ENCODE measurements around the gene ABHD17B.

Gene ABHD17B

DNA sequence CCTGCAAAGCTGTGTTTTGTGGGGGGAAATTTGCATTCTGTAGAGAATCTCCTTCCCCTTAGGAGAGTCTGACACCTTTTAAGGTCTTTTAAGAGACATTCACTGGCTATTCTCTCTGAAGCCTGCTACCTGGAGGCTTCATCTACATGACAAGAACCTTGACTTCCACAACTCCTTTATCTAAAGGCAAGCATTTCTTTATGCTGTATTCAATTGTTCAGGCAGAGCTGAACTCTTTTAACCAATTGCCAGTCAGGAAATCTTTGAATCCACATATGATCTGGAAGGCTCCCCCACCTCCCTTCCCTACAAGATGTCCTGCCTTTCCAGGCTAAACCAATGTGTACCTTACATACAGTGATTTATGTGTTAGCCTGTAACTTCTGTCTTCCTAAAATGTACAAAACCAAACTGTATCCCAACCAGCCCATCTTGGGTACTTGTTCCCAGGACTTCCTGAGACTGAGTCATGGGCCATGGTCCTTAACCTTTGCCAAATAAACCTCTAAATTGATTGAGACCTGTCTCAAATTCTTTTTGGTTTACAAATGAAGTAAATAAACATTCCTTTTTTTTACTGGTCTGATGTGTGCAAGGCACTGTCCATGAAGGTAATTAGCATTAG is 10.3 kb upstream of the ABHD17B start:
- DNase-seq (ENCODE audit: low read depth), result no peak
- TF ChIP-seq MYC (IDR thresholded peaks at IDR 0.05; ENCODE audit: low read depth, low read length) (no peak), POLR2A (IDR thresholded peaks at IDR 0.05; ENCODE audit: extremely low read depth, insufficient read length) (no peak)
- TF ChIP-seq, protein P1, sequence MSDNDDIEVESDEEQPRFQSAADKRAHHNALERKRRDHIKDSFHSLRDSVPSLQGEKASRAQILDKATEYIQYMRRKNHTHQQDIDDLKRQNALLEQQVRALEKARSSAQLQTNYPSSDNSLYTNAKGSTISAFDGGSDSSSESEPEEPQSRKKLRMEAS (IDR thresholded peaks at IDR 0.05; ENCODE audit: low read depth, low read length), result no peak
- TF ChIP-seq, protein P2, sequence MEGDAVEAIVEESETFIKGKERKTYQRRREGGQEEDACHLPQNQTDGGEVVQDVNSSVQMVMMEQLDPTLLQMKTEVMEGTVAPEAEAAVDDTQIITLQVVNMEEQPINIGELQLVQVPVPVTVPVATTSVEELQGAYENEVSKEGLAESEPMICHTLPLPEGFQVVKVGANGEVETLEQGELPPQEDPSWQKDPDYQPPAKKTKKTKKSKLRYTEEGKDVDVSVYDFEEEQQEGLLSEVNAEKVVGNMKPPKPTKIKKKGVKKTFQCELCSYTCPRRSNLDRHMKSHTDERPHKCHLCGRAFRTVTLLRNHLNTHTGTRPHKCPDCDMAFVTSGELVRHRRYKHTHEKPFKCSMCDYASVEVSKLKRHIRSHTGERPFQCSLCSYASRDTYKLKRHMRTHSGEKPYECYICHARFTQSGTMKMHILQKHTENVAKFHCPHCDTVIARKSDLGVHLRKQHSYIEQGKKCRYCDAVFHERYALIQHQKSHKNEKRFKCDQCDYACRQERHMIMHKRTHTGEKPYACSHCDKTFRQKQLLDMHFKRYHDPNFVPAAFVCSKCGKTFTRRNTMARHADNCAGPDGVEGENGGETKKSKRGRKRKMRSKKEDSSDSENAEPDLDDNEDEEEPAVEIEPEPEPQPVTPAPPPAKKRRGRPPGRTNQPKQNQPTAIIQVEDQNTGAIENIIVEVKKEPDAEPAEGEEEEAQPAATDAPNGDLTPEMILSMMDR (IDR thresholded peaks at IDR 0.05; ENCODE audit: low read depth, low read length), result no peak
- H3K4me3 ChIP-seq (ENCODE audit: low read depth, low read length), result no peak overlapping the region

DNA sequence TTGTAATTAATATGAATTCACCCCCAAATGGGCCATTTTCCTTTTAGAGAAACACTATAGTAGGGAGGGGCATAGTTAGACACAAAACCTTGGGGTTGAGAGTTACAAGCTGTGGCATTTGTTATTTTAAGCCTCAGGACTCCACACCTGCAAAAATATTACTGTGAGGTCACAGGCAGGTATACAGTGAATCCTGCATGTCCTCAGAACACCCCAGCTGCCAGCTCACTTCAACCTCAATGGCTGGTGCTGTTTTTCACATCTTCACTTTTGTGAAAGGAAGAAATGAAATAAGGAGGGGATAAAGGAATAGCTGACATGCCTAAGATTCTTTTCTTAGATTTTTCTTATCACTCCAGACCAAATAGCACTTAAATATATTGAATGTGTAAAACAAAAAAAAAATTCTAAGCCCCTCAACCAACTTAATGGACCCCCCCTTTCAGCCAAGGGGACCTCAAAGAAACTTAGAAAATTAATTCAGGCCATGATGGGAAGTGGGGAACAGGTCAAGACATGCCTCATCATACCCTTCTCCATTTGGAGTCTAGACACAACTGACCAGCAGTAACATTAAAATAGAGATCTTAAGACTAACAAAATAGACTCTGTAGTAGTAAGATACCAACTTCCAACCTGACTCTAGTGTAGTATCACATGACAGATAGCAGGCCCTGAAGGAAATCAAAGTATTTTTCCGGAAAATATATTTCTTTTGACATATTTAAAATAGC is 9.6 kb upstream of the ABHD17B start:
- TF ChIP-seq, protein P2 (IDR thresholded peaks at IDR 0.05; ENCODE audit: low read depth, low read length), result no peak
- no peak for TF ChIP-seq POLR2A (IDR thresholded peaks at IDR 0.05; ENCODE audit: extremely low read depth, insufficient read length)
- TF ChIP-seq MYC (IDR thresholded peaks at IDR 0.05; ENCODE audit: low read depth, low read length), result no peak
- TF ChIP-seq, protein P1 (IDR thresholded peaks at IDR 0.05; ENCODE audit: low read depth, low read length), result no peak
- DNase-seq (ENCODE audit: low read depth), result no peak
- no peak overlapping the region for H3K4me3 ChIP-seq (ENCODE audit: low read depth, low read length)

DNA sequence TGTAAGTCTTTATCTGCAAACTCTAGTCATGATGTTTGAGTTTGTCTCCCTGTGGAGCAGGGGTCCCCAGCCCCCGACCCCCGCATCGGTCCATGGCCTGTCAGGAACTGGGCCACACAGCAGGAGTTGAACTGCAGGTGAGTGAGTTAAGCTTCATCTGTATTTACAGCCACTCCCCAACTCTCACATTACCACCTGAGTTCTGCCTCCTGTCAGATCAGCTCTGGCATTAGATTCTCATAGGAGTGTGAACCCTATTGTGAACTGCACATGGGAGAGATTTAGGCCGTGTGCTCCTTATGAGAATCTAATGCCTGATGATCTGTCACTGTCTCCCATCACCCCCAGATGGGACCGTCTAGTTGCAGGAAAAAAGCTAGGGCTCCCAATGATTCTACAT is 7.4 kb upstream of the ABHD17B start:
- H3K4me3 ChIP-seq (ENCODE audit: low read depth, low read length), result no peak overlapping the region
- no peak for TF ChIP-seq MYC (IDR thresholded peaks at IDR 0.05; ENCODE audit: low read depth, low read length)
- TF ChIP-seq, protein P2 (IDR thresholded peaks at IDR 0.05; ENCODE audit: low read depth, low read length), result no peak
- TF ChIP-seq POLR2A (IDR thresholded peaks at IDR 0.05; ENCODE audit: extremely low read depth, insufficient read length), result no peak
- TF ChIP-seq, protein P1 (IDR thresholded peaks at IDR 0.05; ENCODE audit: low read depth, low read length), result no peak
- no peak for DNase-seq (ENCODE audit: low read depth)

DNA sequence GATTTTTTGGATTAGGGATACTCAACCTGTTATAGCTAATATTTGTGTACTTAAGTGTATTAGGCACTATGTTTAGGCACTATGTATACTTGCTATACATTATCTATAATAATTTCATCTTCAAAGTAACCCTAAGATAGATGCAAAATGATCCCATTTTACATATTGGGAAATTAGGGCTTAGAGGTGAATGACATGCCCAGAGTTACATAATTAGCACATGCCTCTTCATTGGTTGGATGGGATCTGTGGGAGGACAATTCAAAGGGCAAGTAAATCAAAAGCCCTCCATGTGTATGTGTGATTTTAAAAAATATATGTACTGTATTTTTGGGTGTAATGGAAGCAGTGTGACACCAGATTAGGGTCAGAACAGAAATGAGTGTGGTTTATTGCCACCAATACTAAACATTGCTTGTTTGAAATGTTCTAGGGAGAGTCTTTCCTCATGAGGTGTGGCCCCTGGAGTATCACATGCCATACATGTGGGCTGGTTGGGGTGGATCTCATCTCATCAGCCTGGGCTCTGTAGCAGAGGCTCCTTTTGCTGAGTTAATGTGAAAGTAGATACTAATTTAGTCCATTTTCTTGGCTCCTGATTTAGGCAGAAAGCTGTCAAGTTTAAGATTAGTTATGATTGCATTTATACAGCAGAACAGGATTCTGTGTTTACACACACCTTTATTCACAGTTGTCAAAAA is 6.0 kb upstream of the ABHD17B start:
- H3K4me3 ChIP-seq (ENCODE audit: low read depth, low read length), result no peak overlapping the region
- DNase-seq (ENCODE audit: low read depth), result no peak
- no peak for TF ChIP-seq MYC (IDR thresholded peaks at IDR 0.05; ENCODE audit: low read depth, low read length)
- TF ChIP-seq, protein P1 (IDR thresholded peaks at IDR 0.05; ENCODE audit: low read depth, low read length), result no peak
- TF ChIP-seq, protein P2 (IDR thresholded peaks at IDR 0.05; ENCODE audit: low read depth, low read length), result no peak
- no peak for TF ChIP-seq POLR2A (IDR thresholded peaks at IDR 0.05; ENCODE audit: extremely low read depth, insufficient read length)

DNA sequence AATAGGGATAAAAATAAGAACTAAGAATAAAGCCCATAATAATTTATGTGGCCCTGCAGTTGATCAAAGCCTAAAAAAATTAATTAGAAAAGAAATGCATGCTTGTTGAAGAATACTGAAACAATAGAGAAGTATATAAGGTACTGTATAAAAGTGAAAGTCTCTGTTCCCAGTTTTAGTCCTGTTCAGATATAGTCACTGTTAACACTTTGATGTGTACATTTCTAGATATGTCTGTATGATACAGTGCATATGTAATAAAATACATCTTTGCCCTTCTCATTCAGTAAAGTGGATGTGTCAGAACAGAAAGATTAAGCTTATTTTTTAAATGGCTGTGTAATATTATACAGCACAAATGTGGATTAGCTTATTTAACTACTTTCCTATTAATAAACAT is 4.5 kb upstream of the ABHD17B start:
- no peak for DNase-seq (ENCODE audit: low read depth)
- no peak for TF ChIP-seq POLR2A (IDR thresholded peaks at IDR 0.05; ENCODE audit: extremely low read depth, insufficient read length)
- TF ChIP-seq MYC (IDR thresholded peaks at IDR 0.05; ENCODE audit: low read depth, low read length), result no peak
- TF ChIP-seq, protein P1 (IDR thresholded peaks at IDR 0.05; ENCODE audit: low read depth, low read length), result no peak
- TF ChIP-seq, protein P2 (IDR thresholded peaks at IDR 0.05; ENCODE audit: low read depth, low read length), result no peak

More for the DNA sequence above, 4.5 kb upstream of the ABHD17B start:
- H3K4me3 ChIP-seq (ENCODE audit: low read depth, low read length), result no peak overlapping the region

All from NB4 (cell line).